GM19043 (cell line): ENCODE measurements around the gene DAGLB.

Source experiments
- ATAC-seq: cut with Tn5 transposase; IDR thresholded peaks from one replicate; pipeline ENCODE4 v1.9.1; 2021; ENCODE audit warnings: low read depth; ENCODE audit not compliant: unreplicated experiment

The DAGLB gene

DNA sequence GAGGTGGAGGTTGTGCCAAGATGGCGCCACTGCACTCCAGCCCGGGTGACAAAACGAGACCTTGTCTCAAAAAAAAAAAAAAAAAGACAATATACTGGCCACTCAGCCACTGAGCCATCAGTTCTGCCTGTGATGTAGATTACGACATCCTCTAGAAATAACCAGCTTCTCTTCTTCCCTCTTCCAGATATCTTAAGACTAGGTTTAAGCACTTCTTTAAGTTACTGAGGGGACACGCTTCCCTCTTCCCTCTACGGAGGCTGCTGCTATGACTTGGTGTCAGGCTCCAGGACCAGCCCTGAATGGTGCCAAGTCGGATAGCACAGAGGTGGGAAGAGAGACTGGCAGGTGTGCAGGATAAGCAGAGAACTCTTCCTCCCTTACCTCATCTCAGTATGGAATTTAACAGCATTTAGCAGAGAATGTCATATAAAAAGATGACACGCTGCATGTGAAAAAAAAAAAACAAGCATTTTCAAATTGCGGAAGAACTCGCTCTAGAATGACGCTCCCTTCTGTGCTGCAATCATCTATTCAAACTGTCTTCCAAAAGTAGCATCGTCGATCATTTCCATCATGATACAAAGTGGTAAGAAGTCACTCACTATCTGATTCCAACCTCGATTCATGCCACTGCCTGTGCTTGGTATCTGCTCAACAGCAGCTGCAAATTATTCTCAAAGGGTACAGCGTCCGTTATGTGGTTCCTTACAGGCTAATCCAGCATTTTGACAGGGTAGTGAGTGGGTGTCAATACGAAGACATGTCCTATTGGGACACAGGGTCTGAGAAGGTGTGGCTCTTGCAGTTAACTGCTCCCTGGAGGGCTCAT is 13.8 kb downstream of the DAGLB start:
- ATAC-seq, result no peak

DNA sequence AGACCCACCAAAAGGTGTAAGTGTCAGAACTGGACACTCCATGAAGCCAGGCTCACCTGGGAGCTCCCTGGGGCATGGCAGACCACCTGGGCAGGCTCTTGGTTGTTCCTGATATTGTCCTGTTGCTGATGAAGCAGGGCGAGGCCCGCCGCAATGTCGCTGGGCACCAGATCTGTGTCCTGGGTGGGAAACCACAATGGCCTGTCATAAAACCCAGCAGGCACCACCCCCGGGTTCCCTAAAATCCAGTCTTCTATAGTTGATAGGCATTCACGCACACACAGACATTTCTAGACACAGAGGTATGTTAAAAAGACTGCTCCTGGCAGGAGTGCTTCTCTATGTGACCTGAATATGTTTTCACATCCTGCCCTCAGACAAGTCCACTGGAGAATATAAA is 15.0 kb downstream of the DAGLB start:
- no peak for ATAC-seq

GRCh38 chr7:6430974-6431373 is 16.8 kb downstream of the DAGLB start:
- ATAC-seq, result no peak

DNA sequence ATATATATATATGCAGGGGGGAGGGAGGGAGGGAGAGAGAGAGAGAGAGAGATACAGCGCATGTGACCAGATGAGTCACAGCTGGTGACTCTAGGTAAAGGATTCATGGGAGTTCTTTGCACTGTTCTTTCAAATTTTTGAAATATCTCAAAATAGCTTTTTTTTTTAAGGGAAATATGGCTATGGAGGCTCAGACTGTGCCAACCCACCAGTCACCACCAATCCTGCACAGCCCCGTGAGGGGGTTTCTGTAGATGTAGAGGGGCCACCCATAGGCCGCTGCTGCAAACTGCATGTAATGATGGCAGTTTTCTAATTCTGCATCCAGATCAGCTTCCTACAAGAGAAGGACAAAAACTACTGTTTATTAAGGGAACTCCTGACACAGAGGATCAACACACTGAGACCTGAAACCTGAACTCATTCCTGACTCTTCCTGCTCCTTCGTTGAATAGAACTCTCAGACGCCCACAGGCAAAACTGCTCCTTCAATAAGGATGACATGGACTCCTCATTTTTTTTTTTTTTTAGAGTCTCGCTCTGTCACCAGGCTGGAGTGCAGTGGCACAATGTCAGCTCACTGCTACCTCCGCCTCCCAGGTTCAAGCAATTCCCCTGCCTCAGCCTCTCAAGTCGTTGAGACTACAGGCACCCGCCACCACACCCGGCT is 17.3 kb downstream of the DAGLB start:
- ATAC-seq, result no peak

- ATAC-seq, result no peak
Measured at GRCh38 chr7:6425948-6426347, 21.8 kb downstream of the DAGLB start.

GRCh38 chr7:6423942-6424701 is 23.6 kb downstream of the DAGLB start:
- ATAC-seq, result no peak

DNA sequence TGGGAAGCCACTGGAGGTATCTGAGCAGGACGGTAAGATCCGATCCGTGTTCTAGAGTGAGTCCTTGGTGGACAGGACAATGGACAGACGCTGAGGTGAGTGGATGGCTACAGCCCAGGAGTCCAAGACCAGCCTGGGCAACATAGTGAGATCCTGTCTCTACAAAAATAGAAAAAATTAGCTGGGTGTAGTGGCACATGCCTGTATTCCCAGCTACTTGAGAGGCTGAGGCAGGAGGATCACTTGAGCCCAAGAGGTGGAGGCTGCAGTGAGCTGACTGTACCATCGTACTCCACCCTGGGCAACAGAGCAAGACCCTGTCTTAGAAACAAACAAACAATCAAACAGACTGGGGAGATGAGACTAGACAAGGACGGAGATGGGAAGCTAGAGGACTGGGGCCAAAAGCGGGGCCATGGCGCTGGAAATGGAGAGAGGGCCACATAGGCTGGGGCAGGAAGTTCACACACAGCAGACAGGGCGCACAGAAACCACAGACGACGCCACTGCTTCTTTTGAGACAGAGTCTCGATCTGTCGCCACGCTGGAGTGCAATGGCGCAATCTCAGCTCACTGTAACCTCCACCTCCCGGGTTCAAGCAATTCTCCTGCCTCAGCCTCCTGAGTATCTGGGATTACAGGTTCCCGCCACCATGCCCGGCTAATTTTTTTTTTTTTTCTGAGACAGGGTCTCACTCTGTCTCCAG is 24.7 kb downstream of the DAGLB start:
- ATAC-seq, result no peak

GRCh38 chr7:6422095-6422494 is 25.7 kb downstream of the DAGLB start:
- no peak for ATAC-seq

DNA sequence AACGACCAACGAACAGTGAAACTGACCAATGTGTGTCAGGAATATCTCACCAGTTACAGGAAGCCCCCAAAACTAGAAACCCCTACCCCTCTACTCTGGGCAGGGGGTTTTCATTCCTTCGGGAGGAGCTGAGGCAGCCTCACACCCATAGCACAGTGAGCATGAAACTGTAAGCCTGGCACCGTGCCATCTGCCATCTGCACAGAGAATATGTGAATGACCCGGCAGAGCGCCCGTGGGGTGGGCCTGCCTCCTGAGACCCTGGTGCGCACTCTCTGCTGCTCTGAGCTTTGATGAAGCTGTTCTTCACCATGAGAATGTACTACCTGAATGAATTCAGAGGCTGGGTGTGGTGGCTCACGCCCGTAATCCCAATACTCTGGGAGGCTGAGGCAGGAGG is 27.1 kb downstream of the DAGLB start:
- no peak for ATAC-seq

- no peak for ATAC-seq
Measured at GRCh38 chr7:6419310-6419773, 28.4 kb downstream of the DAGLB start.

GRCh38 chr7:6417408-6417807 is 30.3 kb downstream of the DAGLB start:
- no peak for ATAC-seq

- ATAC-seq, result no peak
Measured at GRCh38 chr7:6416516-6417145, 31.1 kb downstream of the DAGLB start.

DNA sequence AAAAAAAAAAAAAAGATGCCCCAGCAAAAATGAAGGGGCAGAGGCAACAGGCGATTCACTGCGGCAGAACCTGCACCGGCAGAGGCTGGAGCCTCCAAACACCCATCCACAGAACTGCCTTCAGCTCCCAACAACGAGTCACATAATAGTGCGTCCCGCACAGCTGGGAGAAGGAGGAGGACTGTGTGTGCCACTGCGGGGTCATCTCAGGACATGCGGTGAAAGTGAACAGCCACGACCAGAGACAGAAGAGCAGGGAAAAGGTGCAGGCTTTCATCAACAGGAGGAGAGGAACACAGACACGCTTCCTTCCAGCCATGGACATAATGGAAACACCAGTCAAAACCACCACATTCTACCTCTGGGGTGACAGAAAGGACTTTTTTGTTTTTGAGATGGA is 34.1 kb downstream of the DAGLB start:
- ATAC-seq, result no peak

DNA sequence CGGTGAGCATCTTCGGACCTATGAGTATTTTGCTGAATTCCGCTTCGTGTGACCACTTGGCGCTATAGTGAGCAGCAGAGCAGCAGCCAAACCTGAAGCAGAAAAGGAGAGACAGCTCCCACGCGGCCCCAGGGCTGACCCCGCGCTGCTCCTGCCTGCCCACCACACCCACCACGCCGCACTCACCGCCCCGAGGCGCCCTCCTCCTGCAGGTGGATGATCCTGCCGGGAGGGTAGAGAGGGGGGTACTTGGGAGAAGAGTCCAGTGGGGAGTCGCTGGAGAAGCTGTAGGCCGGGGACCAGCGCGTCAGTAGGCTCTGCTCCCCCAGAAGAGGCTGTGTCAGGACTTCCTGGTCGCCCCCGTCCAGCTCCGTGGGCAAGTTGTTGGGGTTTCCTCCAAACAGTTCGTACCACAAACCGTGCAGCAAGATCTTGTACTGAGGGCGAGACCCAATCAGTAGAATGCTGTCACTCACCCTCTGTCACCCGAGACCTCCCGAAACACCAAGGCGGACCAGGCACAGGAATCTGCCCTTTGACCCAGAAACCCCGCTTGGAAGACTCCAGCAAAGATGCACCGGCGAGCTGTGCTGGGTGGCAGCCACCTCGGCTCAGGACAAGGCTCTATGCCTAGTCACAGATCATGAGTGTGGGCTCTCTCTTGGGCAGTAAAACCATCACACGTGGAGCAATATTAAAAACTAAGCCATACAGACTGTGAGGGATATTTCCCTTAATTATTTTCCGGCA is 37.6 kb downstream of the DAGLB start:
- ATAC-seq, result no peak

DNA sequence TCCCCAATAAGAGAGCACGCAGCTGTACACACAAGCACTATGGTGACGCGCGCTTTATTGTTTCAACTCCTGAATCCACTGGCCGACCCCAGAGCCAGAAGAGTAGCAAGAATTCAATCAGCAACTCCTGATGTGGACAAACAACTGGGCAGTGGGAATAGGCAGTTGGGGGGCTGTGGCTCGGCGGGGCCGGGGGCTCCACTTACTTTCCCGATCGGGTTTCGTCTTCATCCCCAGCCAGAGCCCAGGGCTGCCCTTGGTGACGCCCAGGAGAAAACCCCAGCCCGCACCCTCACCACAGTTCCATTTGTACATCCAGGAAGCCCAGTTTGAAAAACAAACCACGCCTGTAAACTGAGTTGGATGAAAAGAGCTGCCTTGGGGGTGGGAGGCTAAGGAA is 38.7 kb downstream of the DAGLB start:
- no peak for ATAC-seq

GRCh38 chr7:6407434-6407833 is 40.3 kb downstream of the DAGLB start:
- no peak for ATAC-seq

- ATAC-seq, result no peak
Measured at GRCh38 chr7:6406121-6406520, 41.6 kb downstream of the DAGLB start.

- no peak for ATAC-seq
Measured at GRCh38 chr7:6403907-6404306, 43.8 kb downstream of the DAGLB start.

- no peak for ATAC-seq
Measured at GRCh38 chr7:6402741-6403140, 45.0 kb downstream of the DAGLB start.

DNA sequence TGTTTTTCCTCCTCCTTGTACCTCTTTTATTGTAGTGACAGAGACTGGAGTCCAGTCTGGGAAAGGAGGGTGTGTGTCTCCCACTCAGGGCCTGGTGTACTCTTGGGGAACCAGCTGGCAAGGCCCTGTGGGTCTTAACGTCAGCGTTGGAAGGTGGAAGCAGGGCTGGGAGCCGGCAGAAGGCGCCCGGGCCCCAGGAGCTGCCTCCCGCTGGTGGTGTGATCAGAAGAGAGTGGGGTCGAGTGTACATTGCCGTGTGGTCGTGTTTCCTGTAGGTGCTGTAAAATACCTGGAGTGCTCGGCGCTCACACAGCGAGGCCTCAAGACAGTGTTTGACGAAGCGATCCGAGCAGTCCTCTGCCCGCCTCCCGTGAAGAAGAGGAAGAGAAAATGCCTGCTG is 45.7 kb downstream of the DAGLB start:
- no peak for ATAC-seq
